Measurements from ENCODE around the gene TMOD1. TPM values are rescaled to one million over a fixed set of nuclear protein-coding genes. Genes with fewer than 3 reads are reported as not detected.
A peak's percentile ranks its signal among the peaks of the same experiment; 100 is the strongest.

Gene TMOD1
- total and polyA plus RNA-seq, 10 donors, result 1.6 to 5.8 (median 2.7) TPM

DNA sequence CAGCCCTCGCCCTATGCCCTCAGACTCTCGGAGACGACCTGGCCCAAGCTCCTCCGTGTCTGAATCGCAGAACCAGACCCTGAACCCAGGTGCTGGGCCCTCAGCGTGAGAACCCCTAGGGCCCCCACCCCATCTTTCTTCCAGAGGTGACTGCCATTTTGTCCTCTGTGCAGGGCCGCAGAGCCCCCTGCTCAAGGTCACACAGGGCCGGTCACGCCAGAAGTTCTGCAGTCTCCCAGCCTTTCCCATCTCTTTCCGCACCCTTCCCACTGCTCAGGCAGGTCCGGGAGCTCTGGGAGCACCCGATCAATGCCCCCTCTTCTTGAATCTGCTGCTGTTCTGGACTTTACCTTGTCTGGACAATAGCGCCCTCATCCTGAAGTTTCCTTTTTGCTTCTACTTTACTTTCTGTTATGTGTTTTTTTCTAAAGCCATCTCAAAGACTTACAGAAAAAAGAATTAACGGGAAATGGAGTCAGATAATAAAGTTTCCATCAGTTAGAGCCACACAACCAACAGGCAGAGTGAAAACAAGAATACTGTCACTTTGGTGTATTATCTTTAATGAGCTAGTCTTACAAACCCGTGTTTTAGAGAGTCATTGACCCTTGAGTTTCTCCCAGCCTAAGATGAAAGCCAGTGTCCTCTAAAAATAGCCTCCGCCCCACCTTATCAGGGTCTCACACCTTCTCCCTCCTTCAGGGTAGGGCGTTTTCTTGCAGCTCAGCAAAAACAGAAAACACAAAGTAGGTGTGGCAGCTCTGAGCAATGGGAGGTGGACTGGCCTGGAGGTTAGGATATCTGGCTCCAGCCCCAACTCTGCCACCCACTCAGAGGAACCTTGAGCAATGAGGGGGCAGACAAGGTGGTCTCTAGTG, 1.8 kb downstream of the TMOD1 start:
- H3K36me3 ChIP-seq, result no peaks in the 10 kb centered on the region
- DNase-seq, result no peak
- peaks cover 0 to 89% (median 49%) of the 10 kb centered on the region in 7 donors for H3K27me3 ChIP-seq (replicated peaks in 1 of 7)
- H3K4me3 ChIP-seq, result peak overlapping the region in 6 of 8 donors; percentile 53 to 81 (median 59)
- H3K27ac ChIP-seq, result no peak overlapping the region
- no peak for TF ChIP-seq POLR2A (IDR thresholded peaks at IDR 0.05)
- no peak for TF ChIP-seq POLR2AphosphoS5 (IDR thresholded peaks at IDR 0.05)
- TF ChIP-seq, protein P1, sequence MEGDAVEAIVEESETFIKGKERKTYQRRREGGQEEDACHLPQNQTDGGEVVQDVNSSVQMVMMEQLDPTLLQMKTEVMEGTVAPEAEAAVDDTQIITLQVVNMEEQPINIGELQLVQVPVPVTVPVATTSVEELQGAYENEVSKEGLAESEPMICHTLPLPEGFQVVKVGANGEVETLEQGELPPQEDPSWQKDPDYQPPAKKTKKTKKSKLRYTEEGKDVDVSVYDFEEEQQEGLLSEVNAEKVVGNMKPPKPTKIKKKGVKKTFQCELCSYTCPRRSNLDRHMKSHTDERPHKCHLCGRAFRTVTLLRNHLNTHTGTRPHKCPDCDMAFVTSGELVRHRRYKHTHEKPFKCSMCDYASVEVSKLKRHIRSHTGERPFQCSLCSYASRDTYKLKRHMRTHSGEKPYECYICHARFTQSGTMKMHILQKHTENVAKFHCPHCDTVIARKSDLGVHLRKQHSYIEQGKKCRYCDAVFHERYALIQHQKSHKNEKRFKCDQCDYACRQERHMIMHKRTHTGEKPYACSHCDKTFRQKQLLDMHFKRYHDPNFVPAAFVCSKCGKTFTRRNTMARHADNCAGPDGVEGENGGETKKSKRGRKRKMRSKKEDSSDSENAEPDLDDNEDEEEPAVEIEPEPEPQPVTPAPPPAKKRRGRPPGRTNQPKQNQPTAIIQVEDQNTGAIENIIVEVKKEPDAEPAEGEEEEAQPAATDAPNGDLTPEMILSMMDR (IDR thresholded peaks at IDR 0.05 in 8 of 11, conservative IDR thresholded peaks at IDR 0.05 in 3 of 11), result no peak
- H3K4me1 ChIP-seq, result peaks cover 6 to 28% (median 22%) of the 10 kb centered on the region in 6 donors
- intact Hi-C loops (cut with DNase I; ENCODE audit: low total_unique reads), result no loop called here
- peaks cover 0 to 3% (median 0%) of the 10 kb centered on the region in 8 donors for H3K9me3 ChIP-seq
- 35 to 40% (median 39%) methylated on average over 17 of the region's 17 CpGs for WGBS, 5 donors

DNA sequence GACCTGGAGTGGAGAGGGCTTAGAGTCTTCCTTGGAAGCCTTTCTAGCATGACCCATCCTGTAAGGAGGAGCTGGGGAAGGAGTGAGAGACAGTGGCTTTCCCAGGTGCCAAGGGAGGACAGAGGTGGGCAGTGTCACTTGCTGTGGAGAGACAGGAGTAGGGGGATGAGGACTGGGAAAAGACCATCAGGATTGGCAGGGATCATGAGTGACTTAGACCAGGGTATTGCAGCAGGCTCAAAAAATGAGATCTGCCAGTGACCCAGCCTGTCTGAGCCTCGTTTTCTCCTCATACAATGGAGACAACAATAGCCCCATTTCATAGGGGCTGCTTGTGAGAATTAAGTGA, 2.4 kb downstream of the TMOD1 start:
- peaks cover 6 to 28% (median 22%) of the 10 kb centered on the region in 6 donors for H3K4me1 ChIP-seq
- H3K9me3 ChIP-seq, result no peaks in the 10 kb centered on the region
- 74 to 100% (median 77%) methylated on average over 1 of the region's 1 CpG for WGBS, 5 donors
- H3K27ac ChIP-seq, result no peak overlapping the region
- H3K36me3 ChIP-seq, result no peaks in the 10 kb centered on the region
- no peak overlapping the region for H3K4me3 ChIP-seq
- intact Hi-C loops (cut with DNase I; ENCODE audit: low total_unique reads), result no loop called here
- no peak for TF ChIP-seq POLR2A (IDR thresholded peaks at IDR 0.05)
- TF ChIP-seq, protein P1 (IDR thresholded peaks at IDR 0.05 in 8 of 11, conservative IDR thresholded peaks at IDR 0.05 in 3 of 11), result no peak
- no peak for TF ChIP-seq POLR2AphosphoS5 (IDR thresholded peaks at IDR 0.05)
- DNase-seq, result no peak
- H3K27me3 ChIP-seq (replicated peaks in 1 of 7), result peaks cover 0 to 84% (median 49%) of the 10 kb centered on the region in 7 donors

DNA sequence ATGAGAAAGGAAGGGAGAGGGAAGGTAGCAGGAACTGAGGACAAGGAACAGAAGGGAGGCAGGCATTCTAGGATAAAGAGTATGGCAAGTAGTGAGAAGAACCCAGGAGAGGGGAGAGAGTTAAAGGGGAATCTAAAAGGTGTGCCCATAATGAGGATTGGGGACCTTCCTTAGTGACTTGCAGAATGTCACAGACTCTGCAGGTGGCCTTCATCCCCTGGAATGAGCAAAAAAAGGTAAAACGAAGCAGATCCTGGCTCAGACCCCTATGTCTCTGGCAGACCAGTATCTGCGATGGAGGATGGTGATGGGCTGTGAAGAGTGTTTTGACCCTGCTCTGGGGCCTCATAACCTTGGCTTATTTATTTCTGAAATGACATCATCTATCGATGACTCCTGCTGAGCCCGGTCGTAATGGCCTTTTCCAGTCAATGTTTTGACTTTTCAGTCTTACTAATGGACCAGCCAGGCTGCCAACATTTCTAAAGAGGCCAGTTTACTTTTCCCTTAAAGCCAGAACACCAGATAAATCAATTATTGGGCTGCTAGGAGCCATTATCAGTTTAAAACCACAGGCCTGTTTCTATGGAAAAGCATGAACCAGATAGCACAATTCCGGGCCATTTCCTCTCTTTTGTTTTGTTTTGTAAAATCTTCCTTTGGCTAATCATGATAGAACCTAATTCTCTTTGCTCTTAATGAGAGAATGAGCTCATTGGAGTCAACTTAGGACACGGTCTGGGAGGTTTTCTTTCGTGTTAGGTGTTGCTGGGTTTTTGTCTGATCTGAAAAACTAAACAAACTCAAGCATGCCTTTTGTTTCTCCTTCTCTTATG, 3.1 kb downstream of the TMOD1 start:
- H3K4me3 ChIP-seq, result no peak overlapping the region

More for the DNA sequence above, 3.1 kb downstream of the TMOD1 start:
- Histone ChIP-seq H3K4me1 (peaks cover 6 to 28% (median 22%) of the 10 kb centered on the region in 6 donors), H3K27me3 (replicated peaks in 1 of 7) (peaks cover 0 to 76% (median 44%) of the 10 kb centered on the region in 7 donors), H3K9me3 (no peaks in the 10 kb centered on the region), H3K27ac (no peak overlapping the region), H3K36me3 (no peaks in the 10 kb centered on the region)
- DNase-seq, result no peak
- TF ChIP-seq POLR2AphosphoS5 (IDR thresholded peaks at IDR 0.05) (no peak), POLR2A (IDR thresholded peaks at IDR 0.05) (no peak)
- TF ChIP-seq, protein P1 (IDR thresholded peaks at IDR 0.05 in 8 of 11, conservative IDR thresholded peaks at IDR 0.05 in 3 of 11), result no peak
- WGBS, 5 donors, result 68 to 80% (median 80%) methylated on average over 8 of the region's 8 CpGs
- intact Hi-C loops (cut with DNase I; ENCODE audit: low total_unique reads), result no loop called here
